GM21515 (cell line): ENCODE results near the gene CIAO2B.
A peak's percentile ranks its signal among the peaks of the same experiment; 100 is the strongest.
"Not testable (repeated sequence)": the region's sequence is repeated elsewhere in the genome, so short reads cannot be mapped to it uniquely, and the experiment has no call there.

ENCODE experiments used
- ATAC-seq: cut with Tn5 transposase; IDR thresholded peaks from one replicate; pipeline ENCODE4 v1.9.1; 2021; ENCODE audit not compliant: unreplicated experiment

CIAO2B gene

DNA sequence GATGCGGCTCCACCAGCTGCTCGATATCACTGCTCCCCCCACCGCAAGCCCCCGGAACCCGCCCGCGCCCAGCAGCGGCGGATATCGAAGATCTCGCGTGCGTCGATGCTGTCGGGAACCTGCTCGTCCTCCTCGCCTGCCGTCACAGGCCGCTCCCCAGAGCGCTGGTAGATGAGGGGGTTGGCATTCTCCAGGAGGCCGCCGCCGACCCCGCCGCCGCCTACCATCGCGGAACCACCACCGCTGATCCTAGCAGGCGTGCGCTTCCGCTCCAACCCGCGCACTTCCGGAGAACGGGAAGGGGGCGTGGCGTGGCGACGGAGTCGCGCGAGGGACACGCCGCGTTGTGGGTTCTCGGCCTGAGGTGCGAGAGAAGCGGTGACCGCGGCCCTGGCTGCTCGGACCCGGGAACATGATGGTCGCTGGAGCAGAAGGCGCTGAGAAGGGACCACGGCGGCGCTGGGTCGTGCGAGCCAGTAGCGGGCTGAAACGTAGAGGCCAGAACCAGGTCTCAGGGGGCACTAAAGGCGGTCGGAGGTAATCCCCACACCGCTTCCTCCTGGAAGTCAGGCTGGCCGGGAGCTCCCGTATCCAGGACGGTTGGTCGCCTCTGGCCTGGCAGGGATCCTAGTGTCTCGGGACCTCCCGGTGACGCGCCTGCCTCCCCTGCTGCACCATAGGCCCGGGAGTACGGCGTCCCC lies at the start of gene CIAO2B:
TSS of gene CIAO2B (minus strand) at position 265 of the 701 bp plus-strand sequence. CDS start at position 227, 38 bp downstream.
- peak; percentile 59 for ATAC-seq

DNA sequence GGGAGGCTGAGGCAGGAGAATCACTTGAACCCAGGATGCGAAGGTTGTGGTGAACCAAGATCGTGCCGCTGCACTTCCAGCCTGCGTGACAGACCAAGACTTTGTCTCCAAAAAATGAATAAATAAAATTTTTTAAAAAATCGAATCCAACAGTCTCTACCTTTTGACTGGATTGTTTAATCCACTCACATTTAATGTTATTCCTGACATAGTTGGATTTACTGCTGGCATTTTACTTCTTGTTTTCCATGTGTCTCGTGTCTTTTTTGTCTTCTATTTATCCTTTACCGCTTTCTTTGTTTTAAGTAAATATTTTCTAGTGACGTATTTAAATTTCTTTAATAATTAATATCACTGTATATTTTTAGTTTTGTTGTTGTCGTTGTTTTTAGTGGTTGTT lies 48.8 kb upstream of the CIAO2B start:
- ATAC-seq = no peak

- ATAC-seq = no peak
Measured at GRCh38 chr16:66979011-66979717, 45.0 kb upstream of the CIAO2B start.

- no peak for ATAC-seq
Measured at GRCh38 chr16:66977341-66978113, 43.3 kb upstream of the CIAO2B start.

- no peak for ATAC-seq
Measured at GRCh38 chr16:66976746-66977145, 42.5 kb upstream of the CIAO2B start.

DNA sequence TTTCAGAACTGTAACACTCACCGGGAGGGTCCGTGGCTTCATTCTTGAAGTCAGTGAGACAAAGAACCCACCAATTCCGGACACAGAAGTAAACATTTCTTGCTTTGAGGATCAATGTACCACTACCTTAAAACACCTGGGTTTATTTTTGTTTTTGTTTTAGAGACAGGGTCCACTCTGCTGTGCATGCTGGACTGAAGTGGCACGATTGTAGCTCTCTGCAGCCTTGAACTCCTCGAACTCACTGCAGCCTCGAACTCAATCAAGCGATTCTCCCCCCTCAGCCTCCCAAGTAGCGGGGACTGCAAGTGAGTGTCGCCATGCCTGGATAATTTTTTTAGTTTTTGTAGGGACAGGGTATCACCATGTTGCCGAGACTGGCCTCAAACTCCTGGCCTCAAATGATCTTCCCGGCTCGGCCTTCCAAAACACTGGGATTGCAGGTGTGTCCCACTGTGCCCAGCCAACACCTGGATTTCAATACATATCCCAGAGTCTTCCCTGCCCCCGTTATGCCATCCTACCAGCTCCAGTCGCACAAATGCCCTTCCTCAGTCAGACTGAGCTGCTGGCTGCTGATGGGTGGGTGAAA lies 41.2 kb upstream of the CIAO2B start:
- ATAC-seq = no peak

DNA sequence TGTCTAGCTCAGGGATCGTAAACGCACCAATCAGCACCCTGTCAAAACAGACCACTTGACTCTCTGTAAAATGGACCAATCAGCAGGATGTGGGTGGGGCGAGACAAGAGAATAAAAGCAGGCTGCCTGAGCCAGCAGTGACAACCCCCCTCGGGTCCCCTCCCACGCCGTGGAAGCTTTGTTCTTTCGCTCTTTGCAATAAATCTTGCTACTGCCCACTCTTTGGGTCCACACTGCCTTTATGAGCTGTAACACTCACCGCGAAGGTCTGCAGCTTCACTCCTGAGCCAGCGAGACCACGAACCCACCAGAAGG lies 40.7 kb upstream of the CIAO2B start:
- ATAC-seq = not testable (repeated sequence)

- ATAC-seq = not testable (repeated sequence)
Measured at GRCh38 chr16:66974156-66974931, 40.1 kb upstream of the CIAO2B start.

DNA sequence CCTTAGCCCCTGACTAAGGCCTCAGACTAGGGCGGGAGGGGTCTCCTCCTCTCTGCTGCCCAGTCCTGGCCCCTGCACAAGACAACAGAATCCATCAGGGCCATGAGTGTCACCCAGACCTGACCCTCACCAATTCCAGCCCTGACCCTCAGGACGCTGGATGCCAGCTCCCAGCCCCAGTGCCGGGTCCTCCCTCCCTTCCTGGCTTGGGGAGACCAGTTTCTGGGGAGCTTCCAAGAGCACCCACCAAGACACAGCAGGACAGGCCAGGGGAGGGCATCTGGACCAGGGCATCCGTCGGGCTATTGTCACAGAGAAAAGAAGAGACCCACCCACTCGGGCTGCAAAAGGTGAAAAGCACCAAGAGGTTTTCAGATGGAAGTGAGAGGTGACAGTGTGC lies 39.5 kb upstream of the CIAO2B start:
- ATAC-seq = no peak

DNA sequence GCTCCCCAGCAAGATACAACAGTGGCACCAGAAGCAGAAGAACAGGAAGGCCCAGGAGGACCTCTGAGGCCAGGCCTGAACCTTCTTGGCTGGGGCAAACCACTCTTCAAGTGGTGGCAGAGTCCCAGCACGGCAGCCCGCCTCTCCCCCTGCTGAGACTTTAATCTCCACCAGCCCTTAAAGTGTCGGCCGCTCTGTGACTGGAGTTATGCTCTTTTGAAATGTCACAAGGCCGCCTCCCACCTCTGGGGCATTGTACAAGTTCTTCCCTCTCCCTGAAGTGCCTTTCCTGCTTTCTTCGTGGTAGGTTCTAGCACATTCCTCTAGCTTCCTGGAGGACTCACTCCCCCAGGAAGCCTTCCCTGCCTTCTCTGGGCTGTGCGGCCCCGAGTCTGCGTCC lies 38.8 kb upstream of the CIAO2B start:
- ATAC-seq = no peak

DNA sequence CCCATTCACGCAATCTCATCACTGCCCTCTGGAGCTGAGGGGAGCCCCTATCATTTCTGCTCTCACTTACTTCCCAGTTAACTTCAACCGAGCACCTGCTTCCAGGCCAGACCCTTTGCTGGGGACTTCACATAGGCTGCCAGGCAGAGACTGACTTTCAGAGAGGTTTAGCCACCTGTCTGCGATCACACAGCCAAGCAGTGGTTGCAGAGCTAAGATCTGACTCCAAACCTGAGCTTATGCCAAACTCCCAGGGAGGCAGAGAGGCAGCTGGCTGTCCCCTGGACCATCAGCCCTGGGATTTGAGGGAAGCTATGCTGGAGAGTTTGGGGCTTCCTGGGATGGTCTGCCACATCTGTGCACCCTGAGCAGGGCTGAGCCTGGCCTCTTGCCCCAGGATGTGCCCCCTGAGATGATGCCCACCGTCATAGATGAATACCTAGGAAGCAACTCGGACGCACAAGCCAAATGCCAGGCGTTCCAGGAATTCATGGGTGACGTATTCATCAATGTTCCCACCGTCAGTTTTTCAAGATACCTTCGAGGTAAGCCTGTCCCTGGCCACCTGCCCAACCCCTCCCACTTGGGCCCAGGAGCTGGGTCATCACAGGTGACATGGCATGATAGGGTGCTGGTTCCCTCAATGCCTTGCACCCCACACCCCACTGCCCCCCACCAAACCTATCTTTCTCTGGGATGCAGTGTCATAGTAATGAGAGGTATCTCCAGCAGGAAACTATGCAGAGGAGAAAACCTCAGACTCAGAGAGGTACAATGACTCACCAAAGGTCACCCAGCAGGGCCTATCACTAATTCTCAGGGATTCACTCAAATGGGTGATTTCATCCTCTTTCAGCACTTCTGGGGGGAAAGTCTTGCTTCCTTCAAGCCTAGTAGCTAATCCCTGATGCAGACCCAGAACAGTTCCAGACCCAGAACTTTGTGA lies 36.8 kb upstream of the CIAO2B start:
- no peak for ATAC-seq

DNA sequence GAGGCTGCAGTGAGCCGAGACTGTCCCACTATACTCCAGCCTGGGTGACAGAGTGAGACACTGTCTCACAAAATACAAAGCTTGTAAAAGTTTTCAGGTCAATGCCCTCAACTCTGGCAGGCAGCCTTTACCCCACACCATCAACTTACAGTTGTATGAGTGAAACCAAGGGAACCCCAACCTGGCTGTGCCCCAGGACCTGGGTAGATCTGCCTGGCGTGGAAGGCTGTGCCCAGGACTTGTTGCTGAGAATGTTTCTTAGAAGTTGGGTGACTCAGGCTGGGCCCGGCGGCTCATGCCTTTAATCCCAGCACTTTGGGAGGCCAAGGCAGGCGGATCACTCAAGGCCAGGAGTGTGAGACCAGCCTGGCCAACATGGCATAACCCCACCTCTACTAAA lies 34.6 kb upstream of the CIAO2B start:
- ATAC-seq = no peak

DNA sequence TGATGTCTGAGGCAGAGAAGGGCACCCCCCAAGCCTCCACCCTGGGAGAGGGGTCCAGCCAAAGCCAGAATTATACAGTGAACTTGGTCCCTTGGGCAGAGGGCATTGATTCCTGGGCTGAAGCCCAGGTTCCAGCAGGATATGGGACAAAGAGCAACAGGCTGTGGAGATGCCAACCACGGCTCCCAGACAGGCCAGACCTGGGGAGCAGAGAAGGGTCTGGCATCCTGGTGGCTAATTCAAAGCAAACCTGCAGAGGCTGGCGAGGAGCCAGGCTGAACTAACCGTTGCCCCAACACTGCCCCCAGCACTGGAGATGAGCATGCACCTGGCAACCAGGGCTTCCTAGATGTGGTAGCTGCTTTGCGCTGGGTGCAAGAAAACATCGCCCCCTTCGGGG lies 29.8 kb upstream of the CIAO2B start:
- ATAC-seq = no peak

DNA sequence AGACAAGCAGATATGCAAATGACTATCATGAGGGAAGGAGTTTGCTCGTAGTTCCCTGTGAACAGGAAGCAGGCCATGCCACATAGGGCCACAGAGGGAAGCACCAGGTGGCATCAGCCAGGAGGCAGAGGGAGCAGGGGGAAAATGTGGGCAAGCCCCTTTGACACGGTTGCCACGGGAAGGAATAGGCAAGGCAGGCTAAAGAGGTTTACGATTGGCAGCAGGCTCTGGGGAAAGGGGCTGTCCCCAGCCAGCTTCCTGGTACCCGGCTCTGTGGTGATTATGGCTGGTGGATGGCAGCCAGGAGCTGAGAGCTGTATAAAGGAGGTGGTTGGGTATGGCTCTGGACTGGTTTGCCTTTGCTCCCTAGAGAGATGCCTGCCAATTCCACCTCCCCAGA lies 27.7 kb upstream of the CIAO2B start:
- ATAC-seq = no peak

DNA sequence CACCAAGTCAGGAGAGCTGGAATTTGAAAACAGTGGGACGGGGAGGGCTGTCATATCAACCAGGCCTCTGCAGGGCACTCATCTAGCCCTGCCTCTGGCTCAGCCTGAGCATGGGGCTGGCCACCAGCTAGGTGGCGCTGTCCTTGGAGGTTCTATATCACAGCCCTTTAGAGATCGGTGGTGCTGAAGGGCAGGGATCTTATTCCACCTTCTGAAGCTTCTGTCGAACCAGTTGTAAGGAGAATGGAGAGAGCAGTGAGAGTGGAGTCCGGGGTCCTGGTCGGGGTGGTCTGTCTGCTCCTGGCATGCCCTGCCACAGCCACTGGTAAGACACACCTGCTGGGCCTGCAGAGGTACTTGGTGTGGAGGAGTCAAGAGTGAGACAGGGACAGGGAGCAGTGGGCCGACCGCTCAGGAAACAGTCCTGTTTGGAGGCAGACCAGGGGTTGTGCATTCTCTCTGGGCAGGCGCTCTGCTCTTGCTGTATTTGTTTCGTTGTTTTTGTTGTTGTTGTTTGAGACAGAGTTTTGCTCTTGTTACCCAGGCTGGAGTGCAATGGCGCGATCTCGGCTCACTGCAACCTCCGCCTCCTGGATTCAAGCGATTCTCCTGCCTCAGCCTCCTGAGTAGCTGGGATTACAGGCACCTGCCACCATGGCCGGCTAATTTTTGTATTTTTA lies 27.0 kb upstream of the CIAO2B start, which contains the start of gene CES3:
TSS of gene CES3 (plus strand) at position 202 of the 680 bp plus-strand sequence. CDS start at position 244, 42 bp downstream.
- no peak for ATAC-seq

DNA sequence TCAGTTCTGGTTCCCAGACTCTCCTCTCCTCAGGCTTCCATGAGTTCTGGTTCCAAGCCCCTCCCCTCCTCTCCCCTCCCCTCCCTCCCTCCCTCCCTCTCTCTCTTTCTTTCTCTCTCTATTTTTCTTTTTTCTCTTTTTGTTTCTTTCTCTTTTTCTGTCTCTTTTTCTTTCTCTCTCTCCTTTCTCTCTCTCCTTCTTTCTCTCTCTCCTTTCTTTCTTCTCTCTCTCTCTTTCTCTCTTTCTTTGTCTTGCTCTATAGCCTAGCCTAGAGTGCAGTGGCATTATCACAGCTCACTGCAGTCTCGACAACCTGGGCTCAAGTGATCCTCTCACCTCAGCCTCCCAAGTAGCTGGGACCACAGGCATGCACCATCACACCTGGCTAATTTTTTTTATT lies 26.1 kb upstream of the CIAO2B start:
- no peak for ATAC-seq

GRCh38 chr16:66959704-66960161 lies 25.5 kb upstream of the CIAO2B start:
- ATAC-seq = no peak

- no peak for ATAC-seq
Measured at GRCh38 chr16:66958857-66959703, 24.9 kb upstream of the CIAO2B start.
